Dermis lymphatic vessel endothelial cell (primary cell): ENCODE results near the gene ETDB. TPM values are rescaled to one million over a fixed set of nuclear protein-coding genes. Genes with fewer than 3 reads are reported as not detected.

Source experiments
- total RNA-seq: library from RNA; depleted of rRNA; stranded (reverse); fragments of >200 nt; gene quantifications from 2 replicates; pipeline ENCODE4 v1.2.1, GENCODE V29; 2014

Gene ETDB
- not detected in 2 replicates for total RNA-seq

DNA sequence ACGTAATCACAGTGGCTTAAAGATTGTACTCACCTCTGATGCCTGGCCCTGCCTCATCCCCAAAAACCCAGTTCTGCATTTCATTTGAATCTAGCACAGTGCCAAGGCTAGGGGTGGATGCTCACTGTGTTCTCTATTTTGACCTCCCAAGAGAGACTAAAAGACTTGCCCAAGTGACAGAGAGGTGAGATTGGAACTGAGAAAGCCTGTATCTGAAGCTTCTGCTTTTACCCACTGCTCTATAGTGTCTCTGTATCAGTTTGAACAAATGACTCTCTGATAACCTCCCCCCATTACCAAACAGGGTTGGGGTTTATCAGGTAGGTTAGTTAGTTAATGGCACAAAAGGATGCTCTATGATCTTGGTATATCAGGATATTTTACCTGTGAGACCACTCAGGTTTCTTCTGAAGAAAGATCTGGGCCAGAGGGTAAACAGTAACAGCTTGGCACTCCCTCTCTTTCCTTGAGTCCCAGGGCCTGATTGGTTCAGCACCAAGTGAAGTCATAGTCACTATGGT is at the start of gene ETDB:
Gene ETDB, minus strand, starts transcription at position 471 of the 521 bp plus-strand sequence. CDS start 1,265 bp downstream, outside the sequence.

Other genes starting within 250 kb of the ETDB start
- 26.4 and 27.8 TPM in 2 replicates for gene MOSPD1, start 205.3 kb downstream of the ETDB start, total RNA-seq
- 0.69 and 2.5 TPM in 2 replicates for gene SMIM10, start 129.5 kb downstream of the ETDB start, total RNA-seq
- gene RTL8B, start 98.0 kb downstream of the ETDB start, total RNA-seq, result 4.0 and 4.3 TPM in 2 replicates
- gene RTL8C, start 88.2 kb downstream of the ETDB start, total RNA-seq, result 11.9 and 21.9 TPM in 2 replicates
- gene RTL8A, start 68.4 kb downstream of the ETDB start, total RNA-seq, result 3.4 and 4.2 TPM in 2 replicates
- gene SMIM10L2B, start 21.8 kb downstream of the ETDB start, total RNA-seq, result under 0.01 and 0.09 TPM in 2 replicates
- gene CT55, start 50.9 kb upstream of the ETDB start, total RNA-seq, result not detected in 2 replicates
- gene ETDA, start 131.5 kb upstream of the ETDB start, total RNA-seq, result not detected in 2 replicates
- gene ETDC, start 189.0 kb upstream of the ETDB start, total RNA-seq, result not detected in 2 replicates
- gene ZNF75D, start 223.6 kb upstream of the ETDB start, total RNA-seq, result 8.9 and 12.0 TPM in 2 replicates
- 9.1 and 17.4 TPM in 2 replicates for gene ZNF449, start 224.3 kb upstream of the ETDB start, total RNA-seq